ENCODE results near the gene AMTN. TPM values are rescaled to one million over a fixed set of nuclear protein-coding genes. Genes with fewer than 3 reads are reported as not detected.

The AMTN gene
- total RNA-seq, 4 donors from 2014 or later: not detected

DNA sequence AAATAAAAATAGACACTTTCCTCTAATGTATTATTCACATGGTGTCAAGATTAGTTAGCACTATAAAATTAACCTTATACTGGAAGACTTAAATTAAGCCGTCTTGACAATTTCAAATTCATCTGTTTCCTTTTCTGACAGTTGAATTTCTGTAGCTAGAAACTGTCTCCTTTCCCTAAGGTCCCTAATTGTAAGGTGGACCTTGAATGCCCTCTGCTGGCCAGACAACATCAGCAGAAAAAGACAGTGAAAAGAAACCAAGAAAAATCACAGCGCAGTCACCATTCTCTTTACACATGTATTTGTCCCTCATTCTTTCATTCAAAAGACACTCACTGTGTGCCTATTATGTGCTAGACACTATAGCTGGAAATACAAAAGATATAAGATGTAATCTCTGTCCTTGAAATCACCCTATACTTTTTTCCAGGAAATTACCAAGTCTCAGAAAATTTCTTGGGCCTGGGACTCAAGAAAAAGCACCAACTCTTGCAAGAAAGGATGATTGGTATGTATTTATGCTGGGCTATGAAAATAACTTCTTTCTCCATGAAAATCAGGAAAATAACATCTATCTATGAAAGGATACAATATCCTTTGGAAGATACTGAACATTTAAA is 41.0 kb downstream of the AMTN start:
- H3K4me1 ChIP-seq: peaks cover 0 to 5% (median 0%) of the 10 kb centered on the region in 4 donors
- 22 to 28% methylated on average over 2 of the region's 2 CpGs for WGBS, 2 donors
- no peaks in the 10 kb centered on the region for H3K36me3 ChIP-seq
- H3K4me3 ChIP-seq: no peak overlapping the region
- no peaks in the 10 kb centered on the region for H3K9me3 ChIP-seq
- H3K27me3 ChIP-seq: no peaks in the 10 kb centered on the region
- TF ChIP-seq POLR2A (IDR thresholded peaks at IDR 0.05): no peak
- TF ChIP-seq, protein P1, sequence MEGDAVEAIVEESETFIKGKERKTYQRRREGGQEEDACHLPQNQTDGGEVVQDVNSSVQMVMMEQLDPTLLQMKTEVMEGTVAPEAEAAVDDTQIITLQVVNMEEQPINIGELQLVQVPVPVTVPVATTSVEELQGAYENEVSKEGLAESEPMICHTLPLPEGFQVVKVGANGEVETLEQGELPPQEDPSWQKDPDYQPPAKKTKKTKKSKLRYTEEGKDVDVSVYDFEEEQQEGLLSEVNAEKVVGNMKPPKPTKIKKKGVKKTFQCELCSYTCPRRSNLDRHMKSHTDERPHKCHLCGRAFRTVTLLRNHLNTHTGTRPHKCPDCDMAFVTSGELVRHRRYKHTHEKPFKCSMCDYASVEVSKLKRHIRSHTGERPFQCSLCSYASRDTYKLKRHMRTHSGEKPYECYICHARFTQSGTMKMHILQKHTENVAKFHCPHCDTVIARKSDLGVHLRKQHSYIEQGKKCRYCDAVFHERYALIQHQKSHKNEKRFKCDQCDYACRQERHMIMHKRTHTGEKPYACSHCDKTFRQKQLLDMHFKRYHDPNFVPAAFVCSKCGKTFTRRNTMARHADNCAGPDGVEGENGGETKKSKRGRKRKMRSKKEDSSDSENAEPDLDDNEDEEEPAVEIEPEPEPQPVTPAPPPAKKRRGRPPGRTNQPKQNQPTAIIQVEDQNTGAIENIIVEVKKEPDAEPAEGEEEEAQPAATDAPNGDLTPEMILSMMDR (IDR thresholded peaks at IDR 0.05): peak; percentile 48 to 68 (median 60)
- no peak for TF ChIP-seq EP300 (IDR thresholded peaks at IDR 0.05)
- no peak overlapping the region for H3K27ac ChIP-seq
- peak in 1 of 2 donors; percentile 67 for DNase-seq (ENCODE audit: low spot score in 2 of 2)

DNA sequence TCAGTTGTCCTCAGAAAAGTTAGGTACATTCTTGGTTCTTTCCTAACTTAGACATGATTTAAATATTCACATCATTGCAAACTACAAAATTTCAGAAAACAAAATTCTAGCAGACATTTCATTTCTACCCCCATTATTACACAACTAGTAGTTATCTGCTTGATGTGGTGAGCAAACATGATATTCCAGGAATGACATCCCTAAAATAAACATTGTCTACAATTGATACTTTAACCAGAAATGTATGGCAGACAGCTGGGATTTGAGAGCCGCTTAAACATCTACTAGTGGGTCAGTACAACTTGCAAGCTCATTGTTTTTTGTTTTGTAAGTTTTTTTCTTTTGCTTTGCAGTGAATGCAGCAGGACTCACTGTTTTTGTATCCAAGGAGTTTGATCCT is 41.6 kb downstream of the AMTN start:
- no peak overlapping the region for H3K4me3 ChIP-seq
- no peak overlapping the region for H3K27ac ChIP-seq
- no peaks in the 10 kb centered on the region for H3K9me3 ChIP-seq
- no peak for DNase-seq (ENCODE audit: low spot score in 2 of 2)
- WGBS, 2 donors: 77 to 81% methylated on average over 1 of the region's 1 CpG
- no peak for TF ChIP-seq EP300 (IDR thresholded peaks at IDR 0.05)
- no peak for TF ChIP-seq POLR2A (IDR thresholded peaks at IDR 0.05)
- TF ChIP-seq, protein P1 (IDR thresholded peaks at IDR 0.05): no peak
- peaks cover 0 to 5% (median 0%) of the 10 kb centered on the region in 4 donors for H3K4me1 ChIP-seq
- no peaks in the 10 kb centered on the region for H3K36me3 ChIP-seq
- no peaks in the 10 kb centered on the region for H3K27me3 ChIP-seq

DNA sequence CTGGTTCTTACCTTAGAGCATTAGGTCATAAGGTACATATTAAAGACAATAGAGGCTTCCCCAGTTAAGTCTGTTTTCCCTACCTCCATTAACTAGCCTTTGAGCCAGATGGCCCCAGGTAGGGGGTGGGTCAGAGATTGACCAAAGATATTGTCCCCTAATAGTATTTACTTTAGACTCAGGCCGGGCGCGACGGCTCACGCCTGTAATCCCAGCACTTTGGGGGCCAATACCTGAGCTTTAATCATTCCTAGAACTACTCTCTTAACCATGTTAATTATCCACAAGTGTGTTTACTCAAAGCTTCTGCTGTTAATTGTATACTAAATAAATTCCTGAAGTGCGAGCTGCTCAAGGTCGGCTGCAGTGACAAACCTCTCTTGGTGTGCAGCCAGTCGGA is 45.7 kb downstream of the AMTN start:
- 49 to 50% methylated on average over 8 of the region's 8 CpGs for WGBS, 2 donors
- Histone ChIP-seq H3K4me1 (peaks cover 0 to 5% (median 0%) of the 10 kb centered on the region in 4 donors), H3K27ac (no peak overlapping the region), H3K36me3 (no peaks in the 10 kb centered on the region), H3K27me3 (no peaks in the 10 kb centered on the region), H3K4me3 (no peak overlapping the region), H3K9me3 (peaks cover 0 to 3% (median 0%) of the 10 kb centered on the region in 4 donors)
- DNase-seq (ENCODE audit: low spot score in 2 of 2): no peak
- TF ChIP-seq EP300 (IDR thresholded peaks at IDR 0.05) (no peak), POLR2A (IDR thresholded peaks at IDR 0.05) (no peak)
- TF ChIP-seq, protein P1 (IDR thresholded peaks at IDR 0.05): no peak

DNA sequence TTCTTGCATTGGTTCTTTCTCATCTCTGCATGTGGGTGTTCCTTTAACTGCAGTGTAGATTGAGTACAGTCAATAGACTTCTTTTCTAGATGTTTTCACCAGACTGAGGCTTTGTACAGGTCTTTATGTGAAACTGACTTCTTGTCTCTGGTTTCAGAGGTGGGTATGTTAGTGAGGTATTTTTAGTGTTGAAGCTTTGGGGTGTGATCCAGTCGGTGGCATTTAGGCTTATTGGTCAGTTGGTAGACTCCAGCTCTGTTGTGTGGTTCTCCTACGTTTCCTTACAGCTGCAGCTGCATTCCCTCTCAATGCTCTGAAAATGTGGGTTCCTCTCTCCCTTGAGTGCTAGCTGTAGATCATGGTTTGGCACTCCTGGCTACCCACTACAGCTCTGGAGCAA is 52.4 kb downstream of the AMTN start:
- 79 to 84% methylated on average over 2 of the region's 2 CpGs for WGBS, 2 donors
- TF ChIP-seq, protein P1 (IDR thresholded peaks at IDR 0.05): no peak
- TF ChIP-seq EP300 (IDR thresholded peaks at IDR 0.05) (no peak), POLR2A (IDR thresholded peaks at IDR 0.05) (no peak)
- no peak for DNase-seq (ENCODE audit: low spot score in 2 of 2)
- Histone ChIP-seq H3K4me1 (no peaks in the 10 kb centered on the region), H3K36me3 (no peaks in the 10 kb centered on the region), H3K9me3 (peaks cover 0 to 5% (median 0%) of the 10 kb centered on the region in 4 donors), H3K27me3 (no peaks in the 10 kb centered on the region), H3K4me3 (no peak overlapping the region), H3K27ac (no peak overlapping the region)

DNA sequence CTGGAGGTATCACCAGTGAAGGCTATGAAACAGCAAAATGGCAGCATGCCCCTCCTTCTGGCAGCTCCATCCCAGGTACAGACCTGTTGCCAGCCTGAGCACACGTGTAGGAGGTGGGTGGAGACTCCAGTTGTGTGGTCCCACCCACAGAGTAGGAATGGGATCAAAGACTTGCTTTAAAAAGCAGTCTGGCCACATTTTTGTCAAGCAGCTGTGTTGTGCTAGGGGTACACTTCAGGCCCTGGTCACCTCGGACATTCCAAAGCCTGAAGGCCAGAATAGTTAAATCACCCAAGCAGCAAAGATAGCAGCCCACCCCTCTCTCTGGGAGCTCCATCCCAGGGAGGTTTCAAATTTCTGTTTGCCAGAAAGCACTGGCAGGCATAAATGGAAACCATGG is 53.4 kb downstream of the AMTN start:
- Histone ChIP-seq H3K27me3 (no peaks in the 10 kb centered on the region), H3K27ac (no peak overlapping the region), H3K9me3 (peaks cover 0 to 7% (median 0%) of the 10 kb centered on the region in 4 donors), H3K36me3 (no peaks in the 10 kb centered on the region), H3K4me3 (no peak overlapping the region), H3K4me1 (no peaks in the 10 kb centered on the region)
- no peak for DNase-seq (ENCODE audit: low spot score in 2 of 2)
- TF ChIP-seq POLR2A (IDR thresholded peaks at IDR 0.05): no peak
- TF ChIP-seq EP300 (IDR thresholded peaks at IDR 0.05): no peak
- TF ChIP-seq, protein P1 (IDR thresholded peaks at IDR 0.05): no peak
- WGBS, 2 donors: 47 to 51% methylated on average over 2 of the region's 2 CpGs

All from tibial nerve (tissue), 4 donors.